KOPT-K1 (cell line): Measurements from ENCODE around the gene HRH3.

ENCODE experiments used
- H3K27ac ChIP-seq: fragments of 200-600 bp; sonication (generic); 2 replicates; pipeline ENCODE4 v1.5.1; 2016; ENCODE audit warnings: antibody characterized with exemption, mild to moderate bottlenecking, low read depth, low read length; ENCODE audit not compliant: poor library complexity, severe bottlenecking
- H3K36me3 ChIP-seq: fragments of 200-600 bp; sonication (generic); 2 replicates; pipeline ENCODE4 v1.5.1; 2017; ENCODE audit warnings: antibody characterized with exemption, mild to moderate bottlenecking, low read length, moderate library complexity; ENCODE audit not compliant: insufficient read depth
- H3K9me3 ChIP-seq: fragments of 200-600 bp; sonication (generic); 2 replicates; pipeline ENCODE4 v1.5.1; 2017; ENCODE audit warnings: antibody characterized with exemption, low read length, mild to moderate bottlenecking; ENCODE audit not compliant: insufficient read depth, poor library complexity, severe bottlenecking

HRH3 gene

GRCh38 chr20:62176866-62177265, 43.2 kb downstream of the HRH3 start:
- no peaks in the 10 kb centered on the region for H3K9me3 ChIP-seq
- peaks cover 52% of the 10 kb centered on the region for H3K36me3 ChIP-seq

DNA sequence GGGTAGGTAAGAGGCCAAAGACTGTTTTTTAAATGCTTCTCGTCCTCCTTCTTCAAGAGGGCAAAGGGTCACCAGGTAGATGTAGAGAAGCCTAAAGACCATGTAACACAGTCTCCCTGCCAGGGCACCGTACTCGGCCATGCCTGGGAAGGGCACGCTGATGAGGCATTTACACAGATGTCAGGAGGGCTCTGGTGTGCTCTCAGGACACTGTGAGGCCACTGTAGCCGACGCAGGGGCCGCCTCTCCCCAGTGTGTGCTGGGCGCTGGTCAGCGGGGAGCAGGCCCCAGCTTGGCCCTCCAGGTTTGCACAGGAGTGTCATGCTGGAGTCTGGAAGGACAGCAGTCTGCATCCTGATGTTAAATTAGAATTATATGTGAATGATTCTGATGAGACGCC, 44.4 kb downstream of the HRH3 start:
- H3K36me3 ChIP-seq: peaks cover 52% of the 10 kb centered on the region
- H3K27ac ChIP-seq: no peak overlapping the region
- no peaks in the 10 kb centered on the region for H3K9me3 ChIP-seq

More at GRCh38 chr20:62176866-62177265, 43.2 kb downstream of the HRH3 start:
- no peak overlapping the region for H3K27ac ChIP-seq

DNA sequence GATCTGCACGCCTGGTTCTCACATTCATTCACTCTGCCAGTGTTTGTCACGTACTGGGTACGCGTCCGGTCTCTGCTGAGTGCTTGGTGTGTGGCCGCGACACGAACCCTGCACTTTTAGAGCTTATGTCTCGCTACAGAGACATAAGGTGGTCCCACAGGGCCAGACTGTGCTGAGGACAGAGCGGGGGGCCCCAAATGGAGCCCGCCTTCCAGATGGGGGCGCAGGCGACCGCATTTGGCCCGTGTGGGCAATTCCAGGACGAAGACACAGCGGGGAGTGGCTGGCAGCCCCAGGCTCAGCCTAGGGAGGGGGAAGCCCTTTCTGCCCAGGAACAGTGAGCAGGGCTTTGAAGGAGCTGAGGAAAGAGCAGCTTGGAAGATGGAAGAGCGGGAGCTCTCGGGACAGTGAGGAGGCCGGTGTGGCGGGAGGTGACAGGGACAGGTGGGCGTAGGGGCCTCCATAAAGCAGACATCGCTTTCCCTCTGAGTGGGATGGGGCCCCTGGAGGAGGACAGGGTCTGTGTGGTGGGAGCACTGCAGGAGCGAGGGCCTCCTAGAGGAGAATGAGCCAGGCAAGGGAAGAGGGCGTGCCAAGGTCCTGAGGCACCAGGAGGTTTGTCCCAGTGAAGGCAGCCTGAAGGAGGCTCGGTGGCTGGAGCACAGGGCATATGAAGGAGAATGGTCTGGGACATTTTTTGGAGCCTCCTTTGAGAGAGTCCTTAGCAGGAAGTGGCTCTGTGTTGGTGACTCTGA, 45.0 kb downstream of the HRH3 start:
- Histone ChIP-seq H3K36me3 (peaks cover 52% of the 10 kb centered on the region), H3K9me3 (no peaks in the 10 kb centered on the region)

DNA sequence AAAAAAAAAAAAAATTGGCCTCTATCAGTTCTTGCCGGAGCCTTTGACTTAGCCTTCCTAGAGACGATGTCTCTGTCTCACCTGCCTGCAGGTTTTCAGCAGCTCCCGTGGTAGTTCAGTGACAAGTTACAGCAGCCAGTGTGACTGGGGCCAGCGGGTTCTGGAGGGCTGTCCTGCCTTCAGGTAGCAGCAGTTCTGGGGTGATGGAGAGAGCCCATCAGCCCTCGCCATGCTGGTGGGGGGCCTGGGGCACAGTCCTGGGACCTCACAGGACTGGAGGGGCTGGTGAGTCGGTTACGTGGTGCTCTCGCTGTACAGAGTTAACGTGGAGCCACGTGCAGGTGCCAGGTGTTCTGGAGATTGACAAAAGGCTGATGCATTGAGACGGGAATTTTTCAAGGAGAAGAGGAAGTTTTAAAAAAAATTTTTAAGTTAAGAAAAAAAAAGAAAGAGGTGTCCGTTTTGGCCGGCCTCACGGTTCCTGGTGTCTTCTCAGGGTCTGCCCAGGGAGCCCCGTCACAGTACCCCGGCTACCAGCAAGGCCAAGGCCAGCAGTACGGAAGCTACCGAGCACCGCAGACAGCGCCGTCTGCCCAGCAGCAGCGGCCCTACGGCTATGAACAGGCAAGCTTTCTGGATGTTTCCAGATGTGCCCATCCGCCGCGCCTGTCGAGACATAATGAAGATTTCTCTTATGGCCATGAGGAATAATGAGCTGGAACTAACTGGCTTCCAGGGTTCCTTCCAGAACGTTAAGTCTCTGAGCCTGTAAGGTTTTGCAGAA, 45.9 kb downstream of the HRH3 start:
- H3K9me3 ChIP-seq: no peaks in the 10 kb centered on the region
- H3K36me3 ChIP-seq: peaks cover 55% of the 10 kb centered on the region
- H3K27ac ChIP-seq: no peak overlapping the region

More for the DNA sequence above, 45.0 kb downstream of the HRH3 start:
- H3K27ac ChIP-seq: no peak overlapping the region

DNA sequence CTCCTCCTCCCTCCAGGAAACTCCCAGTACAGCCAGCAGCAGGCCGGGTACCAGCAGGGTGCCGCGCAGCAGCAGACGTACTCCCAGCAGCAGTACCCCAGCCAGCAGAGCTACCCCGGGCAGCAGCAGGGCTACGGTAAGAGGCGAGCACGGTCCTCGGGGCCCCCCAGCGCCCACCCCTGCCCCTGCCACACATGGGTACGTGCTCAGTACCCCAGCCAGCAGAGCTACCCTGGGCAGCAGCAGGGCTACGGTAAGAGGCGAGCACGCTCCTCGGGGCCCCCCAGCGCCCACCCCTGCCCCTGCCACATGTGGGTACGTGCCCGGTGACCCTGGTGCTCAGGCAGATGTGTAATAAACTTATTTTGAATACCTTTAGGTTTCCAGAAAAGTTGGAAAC, 47.4 kb downstream of the HRH3 start:
- Histone ChIP-seq H3K27ac (no peak overlapping the region), H3K36me3 (peaks cover 62% of the 10 kb centered on the region), H3K9me3 (no peaks in the 10 kb centered on the region)

DNA sequence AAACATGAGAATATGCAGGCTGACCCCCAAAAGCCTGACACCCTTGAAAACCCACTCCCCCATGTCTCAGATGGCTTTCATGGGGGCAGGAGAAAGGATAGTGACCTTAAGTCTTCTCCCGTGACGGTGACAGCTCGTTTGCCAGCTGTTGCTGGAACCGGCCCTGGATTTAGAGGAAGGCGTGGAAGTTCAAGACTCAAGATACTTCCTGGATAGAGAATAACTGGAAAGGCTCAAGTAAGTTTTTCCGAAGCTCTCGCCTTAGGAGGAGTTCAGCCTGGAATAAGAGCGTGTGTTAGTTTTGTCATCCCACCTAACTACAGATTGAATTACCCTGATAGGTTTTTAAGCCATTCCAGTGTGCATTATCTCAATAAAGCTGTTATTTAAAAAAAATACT, 48.8 kb downstream of the HRH3 start:
- H3K9me3 ChIP-seq: no peaks in the 10 kb centered on the region
- no peak overlapping the region for H3K27ac ChIP-seq
- peaks cover 65% of the 10 kb centered on the region for H3K36me3 ChIP-seq

DNA sequence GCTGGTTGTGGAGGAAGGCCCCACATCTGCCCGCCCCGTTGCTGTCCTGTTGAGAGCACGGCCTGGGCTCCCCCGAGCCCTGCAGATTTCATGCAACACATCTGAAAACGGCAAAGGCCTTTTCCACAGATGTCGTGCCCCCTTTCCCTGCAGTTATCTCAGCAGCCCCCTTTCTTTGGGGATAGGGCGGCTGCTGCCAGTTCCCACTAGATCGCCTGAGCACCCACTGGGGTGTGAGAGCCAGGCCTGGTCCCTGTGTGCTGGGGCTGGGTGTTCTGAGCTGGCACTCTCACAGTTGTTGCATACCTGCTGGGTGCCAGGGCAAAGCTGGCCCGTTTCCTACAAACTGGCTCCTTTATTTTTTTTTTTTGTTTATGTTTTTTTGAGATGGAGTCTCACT, 49.5 kb downstream of the HRH3 start:
- Histone ChIP-seq H3K9me3 (no peaks in the 10 kb centered on the region), H3K27ac (no peak overlapping the region)

GRCh38 chr20:62168890-62169435, 51.1 kb downstream of the HRH3 start:
- Histone ChIP-seq H3K36me3 (peaks cover 66% of the 10 kb centered on the region), H3K27ac (no peak overlapping the region), H3K9me3 (no peaks in the 10 kb centered on the region)

More for the DNA sequence above, 49.5 kb downstream of the HRH3 start:
- H3K36me3 ChIP-seq: peaks cover 65% of the 10 kb centered on the region

- H3K27ac ChIP-seq: no peak overlapping the region
- H3K36me3 ChIP-seq: peaks cover 74% of the 10 kb centered on the region
- H3K9me3 ChIP-seq: no peaks in the 10 kb centered on the region
These were observed 52.0 kb downstream of the HRH3 start for GRCh38 chr20:62168061-62168460.

GRCh38 chr20:62167474-62167873, 52.6 kb downstream of the HRH3 start:
- Histone ChIP-seq H3K27ac (no peak overlapping the region), H3K9me3 (no peaks in the 10 kb centered on the region), H3K36me3 (peaks cover 74% of the 10 kb centered on the region)

DNA sequence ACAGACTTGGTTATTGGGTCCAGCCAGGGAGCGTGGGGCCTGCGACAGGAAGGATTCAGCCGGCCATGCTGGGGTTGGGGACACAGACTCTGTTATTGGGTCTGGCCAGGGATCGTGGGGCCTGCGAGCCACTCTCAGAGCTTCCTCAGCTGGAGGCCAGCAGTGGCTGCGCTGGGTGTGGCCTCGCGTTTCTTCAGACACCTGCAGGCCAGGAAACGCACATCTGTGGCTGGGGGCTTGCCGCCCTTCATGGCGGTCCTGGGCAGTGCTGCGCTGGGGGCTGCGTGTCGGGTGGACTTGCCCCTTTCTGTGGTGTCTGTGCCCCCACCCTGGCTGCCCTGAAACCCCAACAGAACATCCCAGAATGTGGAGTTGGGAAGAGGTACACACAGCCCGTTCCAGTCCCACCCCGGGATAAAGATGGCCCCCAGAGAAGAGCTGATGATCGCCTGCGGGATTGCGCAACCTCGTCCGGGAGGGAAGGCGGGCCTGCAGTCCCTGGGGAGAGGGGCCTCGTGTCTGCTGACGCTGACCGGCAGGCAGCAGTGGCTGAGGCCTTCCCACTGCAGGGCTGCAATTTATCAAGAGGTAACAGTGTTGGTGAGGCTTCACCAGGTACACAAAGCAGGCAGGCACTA, 54.2 kb downstream of the HRH3 start:
- Histone ChIP-seq H3K36me3 (peaks cover 85% of the 10 kb centered on the region), H3K27ac (no peak overlapping the region), H3K9me3 (no peaks in the 10 kb centered on the region)
